Hepatocyte (in vitro differentiated cells): Measurements from ENCODE around the gene CNEP1R1. TPM values are rescaled to one million over a fixed set of nuclear protein-coding genes. Genes with fewer than 3 reads are reported as not detected.

Source experiments
- DNase-seq: peaks from one replicate; pipeline ENCODE4 v3.0.0-alpha.2; 2016; ENCODE audit warnings: low spot score
- H2AFZ ChIP-seq: fragments of 200-600 bp; sonication (generic); 2 replicates; pipeline ENCODE4 v1.6.0; 2016; ENCODE audit warnings: antibody characterized with exemption, mild to moderate bottlenecking
- H3K27ac ChIP-seq: fragments of 200-600 bp; sonication (generic); 2 replicates; pipeline ENCODE4 v1.5.1; 2016; ENCODE audit warnings: mild to moderate bottlenecking
- H3K27me3 ChIP-seq: fragments of 200-600 bp; sonication (generic); 2 replicates; pipeline ENCODE4 v1.6.1; 2016
- H3K36me3 ChIP-seq: fragments of 200-600 bp; sonication (generic); replicated peaks from 2 replicates; pipeline ENCODE4 v1.5.1; 2016; ENCODE audit warnings: low read depth; ENCODE audit not compliant: insufficient read depth
- H3K4me1 ChIP-seq: fragments of 200-600 bp; sonication (generic); 2 replicates; pipeline ENCODE4 v1.5.1; 2016; ENCODE audit warnings: mild to moderate bottlenecking, moderate library complexity; ENCODE audit not compliant: insufficient read depth
- H3K4me2 ChIP-seq: fragments of 200-600 bp; sonication (generic); 2 replicates; pipeline ENCODE4 v1.6.0; 2016
- H3K4me3 ChIP-seq: fragments of 200-600 bp; sonication (generic); 2 replicates; pipeline ENCODE4 v1.5.1; 2016; ENCODE audit warnings: mild to moderate bottlenecking
- H3K79me2 ChIP-seq: fragments of 200-600 bp; sonication (generic); 2 replicates; pipeline ENCODE4 v1.6.0; 2017; ENCODE audit warnings: mild to moderate bottlenecking
- H3K9me2 ChIP-seq: fragments of 200-600 bp; sonication (generic); replicated peaks from 2 replicates; pipeline ENCODE4 v1.6.0; 2017; ENCODE audit warnings: mild to moderate bottlenecking; ENCODE audit not compliant: insufficient read depth
- H3K9me3 ChIP-seq: fragments of 200-600 bp; sonication (generic); 2 replicates; pipeline ENCODE4 v1.5.1; 2016; ENCODE audit warnings: low read depth, mild to moderate bottlenecking
- H4K20me1 ChIP-seq: fragments of 200-600 bp; sonication (generic); 2 replicates; pipeline ENCODE4 v1.6.0; 2016; ENCODE audit warnings: mild to moderate bottlenecking; ENCODE audit not compliant: insufficient read depth, poor library complexity, severe bottlenecking
- EZH2 ChIP-seq: fragments of 200-600 bp; sonication (generic); IDR thresholded peaks from 2 replicates; pipeline ENCODE4 v1.6.1; 2016; ENCODE audit warnings: antibody characterized with exemption, mild to moderate bottlenecking, borderline replicate concordance
- EZH2phosphoT487 ChIP-seq: fragments of 200-600 bp; sonication (generic); IDR thresholded peaks from one replicate; pipeline ENCODE4 v1.6.1; 2018; ENCODE audit warnings: antibody characterized with exemption, mild to moderate bottlenecking, low read depth, moderate library complexity; ENCODE audit not compliant: unreplicated experiment, severe bottlenecking
- WGBS: methylation state at CpG from one replicate; pipeline ENCODE4 v1.1.6; 2016; ENCODE audit warnings: low lambda C conversion rate; ENCODE audit errors: missing lambda C conversion rate; 5-methylcytosine and 5-hydroxymethylcytosine counted together
- polyA plus RNA-seq: library from polyadenylated mRNA; unstranded; fragments of >200 nt; fragmentation: Nextera tagmentation; extraction: Ambion mirVana; gene quantifications from 2 replicates; pipeline ENCODE4 v1.2.1, GENCODE V29; 2016
- total RNA-seq: library from RNA; depleted of rRNA; stranded (reverse); fragments of >200 nt; gene quantifications from 2 replicates; pipeline ENCODE4 v1.2.3, GENCODE V29; 2014
- TF ChIP-seq, protein P1 (sequence below): fragments of 200-600 bp; sonication (generic); IDR thresholded peaks from 2 replicates; pipeline ENCODE4 v1.5.1; 2016; ENCODE audit warnings: antibody characterized with exemption, mild to moderate bottlenecking; ENCODE audit not compliant: poor library complexity

The CNEP1R1 gene
- total and polyA plus RNA-seq, 2 experiments from 2014 or later: 23.9 to 25.8 TPM

- H3K4me1 ChIP-seq: no peaks in the 10 kb centered on the region
Measured at GRCh38 chr16:50046853-50047252, 21.8 kb downstream of the CNEP1R1 start.

GRCh38 chr16:50047864-50048263, 22.8 kb downstream of the CNEP1R1 start:
- no peaks in the 10 kb centered on the region for H3K4me1 ChIP-seq
- H3K9me3 ChIP-seq: no peaks in the 10 kb centered on the region
- H3K4me2 ChIP-seq: no peak overlapping the region
- no peaks in the 10 kb centered on the region for H3K36me3 ChIP-seq
- H3K4me3 ChIP-seq: no peak overlapping the region
- no peaks in the 10 kb centered on the region for H3K9me2 ChIP-seq
- no peaks in the 10 kb centered on the region for H3K27me3 ChIP-seq
- H2AFZ ChIP-seq: no peak overlapping the region
- no peaks in the 10 kb centered on the region for H3K79me2 ChIP-seq
- WGBS: 71% methylated on average over 2 of the region's 2 CpGs
- H3K27ac ChIP-seq: no peak overlapping the region
- DNase-seq: no peak
- H4K20me1 ChIP-seq: no peaks in the 10 kb centered on the region
- TF ChIP-seq EZH2phosphoT487 (no peak), EZH2 (no peak)
- TF ChIP-seq, protein P1, sequence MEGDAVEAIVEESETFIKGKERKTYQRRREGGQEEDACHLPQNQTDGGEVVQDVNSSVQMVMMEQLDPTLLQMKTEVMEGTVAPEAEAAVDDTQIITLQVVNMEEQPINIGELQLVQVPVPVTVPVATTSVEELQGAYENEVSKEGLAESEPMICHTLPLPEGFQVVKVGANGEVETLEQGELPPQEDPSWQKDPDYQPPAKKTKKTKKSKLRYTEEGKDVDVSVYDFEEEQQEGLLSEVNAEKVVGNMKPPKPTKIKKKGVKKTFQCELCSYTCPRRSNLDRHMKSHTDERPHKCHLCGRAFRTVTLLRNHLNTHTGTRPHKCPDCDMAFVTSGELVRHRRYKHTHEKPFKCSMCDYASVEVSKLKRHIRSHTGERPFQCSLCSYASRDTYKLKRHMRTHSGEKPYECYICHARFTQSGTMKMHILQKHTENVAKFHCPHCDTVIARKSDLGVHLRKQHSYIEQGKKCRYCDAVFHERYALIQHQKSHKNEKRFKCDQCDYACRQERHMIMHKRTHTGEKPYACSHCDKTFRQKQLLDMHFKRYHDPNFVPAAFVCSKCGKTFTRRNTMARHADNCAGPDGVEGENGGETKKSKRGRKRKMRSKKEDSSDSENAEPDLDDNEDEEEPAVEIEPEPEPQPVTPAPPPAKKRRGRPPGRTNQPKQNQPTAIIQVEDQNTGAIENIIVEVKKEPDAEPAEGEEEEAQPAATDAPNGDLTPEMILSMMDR: no peak

More at GRCh38 chr16:50046853-50047252, 21.8 kb downstream of the CNEP1R1 start:
- Histone ChIP-seq H3K4me2 (no peak overlapping the region), H4K20me1 (no peaks in the 10 kb centered on the region), H3K79me2 (no peaks in the 10 kb centered on the region), H3K36me3 (no peaks in the 10 kb centered on the region), H3K9me2 (no peaks in the 10 kb centered on the region), H2AFZ (no peak overlapping the region), H3K27me3 (no peaks in the 10 kb centered on the region), H3K9me3 (no peaks in the 10 kb centered on the region), H3K4me3 (no peak overlapping the region), H3K27ac (no peak overlapping the region)
- no peak for DNase-seq
- 95% methylated on average over 6 of the region's 6 CpGs for WGBS
- TF ChIP-seq, protein P1: no peak
- no peak for TF ChIP-seq EZH2
- TF ChIP-seq EZH2phosphoT487: no peak

- no peak overlapping the region for H2AFZ ChIP-seq
- H3K9me2 ChIP-seq: no peaks in the 10 kb centered on the region
- no peak overlapping the region for H3K27ac ChIP-seq
- H3K9me3 ChIP-seq: no peaks in the 10 kb centered on the region
- H3K27me3 ChIP-seq: no peaks in the 10 kb centered on the region
- WGBS: 48% methylated on average over 2 of the region's 2 CpGs
- H3K79me2 ChIP-seq: no peaks in the 10 kb centered on the region
- no peak overlapping the region for H3K4me2 ChIP-seq
- no peaks in the 10 kb centered on the region for H3K36me3 ChIP-seq
- H3K4me1 ChIP-seq: no peaks in the 10 kb centered on the region
- no peak for DNase-seq
- no peaks in the 10 kb centered on the region for H4K20me1 ChIP-seq
- no peak overlapping the region for H3K4me3 ChIP-seq
- TF ChIP-seq, protein P1: no peak
- no peak for TF ChIP-seq EZH2
- no peak for TF ChIP-seq EZH2phosphoT487
Measured at GRCh38 chr16:50050802-50051201, 25.8 kb downstream of the CNEP1R1 start.

GRCh38 chr16:50056226-50056625, 31.2 kb downstream of the CNEP1R1 start:
- 89% methylated on average over 4 of the region's 4 CpGs for WGBS

More at GRCh38 chr16:50056226-50056625, 31.2 kb downstream of the CNEP1R1 start:
- H3K27me3 ChIP-seq: no peaks in the 10 kb centered on the region
- no peaks in the 10 kb centered on the region for H3K79me2 ChIP-seq
- H3K4me1 ChIP-seq: no peaks in the 10 kb centered on the region
- H3K36me3 ChIP-seq: no peaks in the 10 kb centered on the region
- no peak for TF ChIP-seq EZH2phosphoT487
- TF ChIP-seq EZH2: no peak
- TF ChIP-seq, protein P1: no peak
- no peak overlapping the region for H3K27ac ChIP-seq
- H3K4me2 ChIP-seq: no peak overlapping the region
- no peaks in the 10 kb centered on the region for H3K9me3 ChIP-seq
- no peak for DNase-seq
- no peaks in the 10 kb centered on the region for H4K20me1 ChIP-seq
- no peak overlapping the region for H2AFZ ChIP-seq
- no peak overlapping the region for H3K4me3 ChIP-seq
- H3K9me2 ChIP-seq: no peaks in the 10 kb centered on the region
